GM12864 (cell line): ENCODE results near the gene ALKBH7.

Source experiments
- DNase-seq: peaks from one replicate; pipeline ENCODE4 v3.0.0-alpha.2; 2011; ENCODE audit warnings: low read depth
- H3K4me3 ChIP-seq: 2 replicates; pipeline ENCODE4 v1.5.1; 2011; ENCODE audit warnings: mild to moderate bottlenecking, low read depth, low read length, control low read depth
- CTCF ChIP-seq: IDR thresholded peaks from 2 replicates; pipeline ENCODE4 v1.5.1; 2011; ENCODE audit warnings: low read depth, mild to moderate bottlenecking, moderate library complexity, low read length, control low read depth, inconsistent platforms; ENCODE audit errors: missing control alignments

Gene ALKBH7

GRCh38 chr19:6413721-6414643, 41.4 kb downstream of the ALKBH7 start:
- DNase-seq, result no peak
- no peak overlapping the region for H3K4me3 ChIP-seq
- no peak for TF ChIP-seq CTCF

DNA sequence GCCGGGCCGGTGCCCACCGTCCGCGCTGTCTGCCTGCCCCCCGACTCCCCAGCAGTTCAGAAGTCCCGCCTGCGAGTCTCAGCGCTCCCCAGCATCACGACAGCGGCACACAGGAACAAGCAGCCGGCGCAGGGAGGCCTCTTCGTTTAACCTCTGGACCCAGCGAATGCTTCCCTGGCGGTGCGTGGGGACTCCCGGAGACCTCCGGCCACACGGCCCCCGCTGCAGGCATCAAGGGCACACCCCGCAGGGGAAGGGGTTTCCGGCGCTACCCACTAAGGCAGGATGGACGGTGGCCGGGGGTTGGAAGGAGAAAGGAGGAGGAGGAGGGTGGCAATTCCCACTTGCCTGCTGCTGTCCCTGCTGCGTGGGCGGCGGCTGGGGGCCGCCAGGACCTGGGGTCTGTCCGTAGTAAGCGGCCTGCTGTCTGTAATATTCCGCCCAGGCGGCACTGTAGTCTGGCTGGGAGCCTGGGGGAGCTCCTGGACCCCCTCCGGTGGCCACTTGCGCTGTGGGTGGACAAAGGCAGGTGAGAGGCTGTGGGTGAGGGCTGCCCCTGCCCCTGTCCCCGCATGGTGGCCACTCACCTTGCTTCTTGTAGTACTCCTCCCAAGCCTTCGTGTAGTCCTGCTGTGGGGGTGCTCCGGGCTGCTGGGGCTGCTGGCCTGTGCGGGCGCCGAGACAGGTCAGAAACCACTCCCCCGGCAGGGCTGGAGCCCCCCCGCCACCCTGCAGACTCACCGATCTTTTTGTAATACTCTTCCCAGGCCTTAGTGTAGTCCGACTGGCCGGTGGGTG, 42.4 kb downstream of the ALKBH7 start:
- DNase-seq, result no peak
- TF ChIP-seq CTCF, result no peak
- H3K4me3 ChIP-seq, result no peak overlapping the region

GRCh38 chr19:6415591-6416190, 43.1 kb downstream of the ALKBH7 start:
- no peak for DNase-seq
- TF ChIP-seq CTCF, result no peak
- H3K4me3 ChIP-seq, result no peak overlapping the region

DNA sequence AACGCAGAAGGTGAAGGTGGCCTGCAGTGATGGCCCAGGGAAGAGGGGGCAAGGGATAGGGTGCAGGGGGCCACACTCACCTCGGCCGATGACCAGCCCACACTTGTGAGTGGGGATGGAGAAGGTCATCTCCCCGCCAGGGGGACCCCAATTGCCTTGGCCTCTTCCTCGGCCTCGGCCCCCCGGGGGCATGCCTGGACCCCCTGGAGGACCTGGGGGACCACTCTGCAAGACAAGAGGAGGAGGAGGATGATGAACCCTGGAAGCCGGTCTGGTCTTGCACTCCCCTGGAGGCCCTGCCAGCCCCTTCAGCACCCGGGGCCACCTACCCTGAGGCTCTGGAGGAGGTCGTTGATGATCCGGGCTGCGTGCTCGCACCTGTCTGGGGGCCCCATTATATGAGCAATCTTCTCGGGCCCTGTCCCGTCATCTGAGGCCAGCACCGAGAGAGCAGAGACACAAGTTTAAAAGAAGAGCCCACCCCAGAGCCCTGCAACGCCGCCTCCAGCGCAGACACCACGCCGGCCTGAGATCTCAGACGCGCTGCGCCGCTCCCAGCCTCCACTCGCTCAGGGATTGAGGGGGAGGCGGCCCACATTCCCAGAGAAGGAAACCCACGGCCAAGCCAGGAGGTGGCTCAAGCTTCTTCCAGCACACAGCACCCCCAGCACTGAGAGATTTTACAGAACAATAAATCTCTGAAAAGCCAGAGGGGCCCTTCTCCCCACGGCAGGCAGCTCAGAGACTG, 44.2 kb downstream of the ALKBH7 start:
- TF ChIP-seq CTCF, result no peak
- no peak overlapping the region for H3K4me3 ChIP-seq
- DNase-seq, result no peak

- TF ChIP-seq CTCF, result peak; percentile 4
- H3K4me3 ChIP-seq, result no peak overlapping the region
- no peak for DNase-seq
Measured at GRCh38 chr19:6417713-6418561, 45.3 kb downstream of the ALKBH7 start.

DNA sequence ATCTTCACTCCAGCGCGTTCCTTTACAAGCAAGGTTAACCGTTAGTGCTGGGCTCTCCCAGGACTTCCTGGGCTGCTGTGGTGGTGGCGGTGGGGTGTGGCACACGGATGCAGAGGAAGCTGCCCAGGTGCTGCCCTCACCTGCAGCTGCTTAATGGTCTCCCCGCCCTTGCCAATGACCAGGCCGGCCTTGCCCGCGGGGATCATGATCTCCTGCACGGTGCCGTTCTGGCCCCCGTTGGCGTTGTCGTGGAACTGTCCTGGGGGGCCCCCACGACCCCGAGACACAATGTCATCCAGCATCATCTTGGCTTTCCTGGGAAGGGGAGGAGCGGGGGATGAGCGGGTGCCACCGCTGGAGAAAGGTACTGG, 46.0 kb downstream of the ALKBH7 start:
- no peak for TF ChIP-seq CTCF
- H3K4me3 ChIP-seq, result no peak overlapping the region
- DNase-seq, result no peak
